ENCODE measurements around the gene OR11A1. TPM values are rescaled to one million over a fixed set of nuclear protein-coding genes. Genes with fewer than 3 reads are reported as not detected.

OR11A1 gene
- total and polyA plus RNA-seq, 12 donors: not detected

- H3K4me3 ChIP-seq: no peak overlapping the region
- 82 to 88% (median 87%) methylated on average over 5 of the region's 5 CpGs for WGBS, 4 donors
- H3K27ac ChIP-seq: no peak overlapping the region
- intact Hi-C loops (cut with DNase I): no loop called here
- H3K36me3 ChIP-seq (replicated peaks in 1 of 2): no peaks in the 10 kb centered on the region
- H3K4me1 ChIP-seq (replicated peaks in 1 of 2): no peaks in the 10 kb centered on the region
- H3K9me3 ChIP-seq (replicated peaks in 1 of 3): no peaks in the 10 kb centered on the region
- no peak for TF ChIP-seq POLR2A (IDR thresholded peaks at IDR 0.05)
- TF ChIP-seq, protein P1, sequence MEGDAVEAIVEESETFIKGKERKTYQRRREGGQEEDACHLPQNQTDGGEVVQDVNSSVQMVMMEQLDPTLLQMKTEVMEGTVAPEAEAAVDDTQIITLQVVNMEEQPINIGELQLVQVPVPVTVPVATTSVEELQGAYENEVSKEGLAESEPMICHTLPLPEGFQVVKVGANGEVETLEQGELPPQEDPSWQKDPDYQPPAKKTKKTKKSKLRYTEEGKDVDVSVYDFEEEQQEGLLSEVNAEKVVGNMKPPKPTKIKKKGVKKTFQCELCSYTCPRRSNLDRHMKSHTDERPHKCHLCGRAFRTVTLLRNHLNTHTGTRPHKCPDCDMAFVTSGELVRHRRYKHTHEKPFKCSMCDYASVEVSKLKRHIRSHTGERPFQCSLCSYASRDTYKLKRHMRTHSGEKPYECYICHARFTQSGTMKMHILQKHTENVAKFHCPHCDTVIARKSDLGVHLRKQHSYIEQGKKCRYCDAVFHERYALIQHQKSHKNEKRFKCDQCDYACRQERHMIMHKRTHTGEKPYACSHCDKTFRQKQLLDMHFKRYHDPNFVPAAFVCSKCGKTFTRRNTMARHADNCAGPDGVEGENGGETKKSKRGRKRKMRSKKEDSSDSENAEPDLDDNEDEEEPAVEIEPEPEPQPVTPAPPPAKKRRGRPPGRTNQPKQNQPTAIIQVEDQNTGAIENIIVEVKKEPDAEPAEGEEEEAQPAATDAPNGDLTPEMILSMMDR (IDR thresholded peaks at IDR 0.05): no peak
- no peaks in the 10 kb centered on the region for H3K27me3 ChIP-seq
- DNase-seq: no peak
Observed at GRCh38 chr6:29502597-29502996, 45.7 kb upstream of the OR11A1 start.

GRCh38 chr6:29502181-29502580 lies 45.3 kb upstream of the OR11A1 start:
- H3K4me3 ChIP-seq: no peak overlapping the region

DNA sequence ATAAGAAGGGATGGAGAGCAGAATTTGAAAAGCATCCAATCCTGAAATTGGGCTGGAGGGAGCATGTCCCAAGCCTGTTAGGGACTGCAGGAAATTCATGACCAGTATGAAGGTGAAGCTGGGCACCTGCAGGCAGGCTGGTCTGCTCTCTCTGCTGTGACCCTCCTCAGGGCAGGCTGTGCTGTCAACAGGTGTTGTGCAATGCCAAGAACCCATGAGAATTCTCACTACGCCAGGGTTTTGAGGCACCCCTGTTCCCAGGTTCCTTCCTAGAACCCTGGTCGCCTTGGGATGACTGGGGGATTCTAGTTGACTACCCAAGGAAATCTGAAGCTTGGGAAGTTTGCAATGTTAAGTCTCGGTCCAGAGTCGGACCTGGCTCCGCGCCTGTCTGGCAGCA lies 44.2 kb upstream of the OR11A1 start:
- Histone ChIP-seq H3K36me3 (replicated peaks in 1 of 2) (no peaks in the 10 kb centered on the region), H3K27me3 (no peaks in the 10 kb centered on the region), H3K27ac (no peak overlapping the region), H3K9me3 (replicated peaks in 1 of 3) (no peaks in the 10 kb centered on the region), H3K4me1 (replicated peaks in 1 of 2) (no peaks in the 10 kb centered on the region), H3K4me3 (no peak overlapping the region)
- DNase-seq: no peak
- TF ChIP-seq, protein P1 (IDR thresholded peaks at IDR 0.05): no peak
- TF ChIP-seq POLR2A (IDR thresholded peaks at IDR 0.05): no peak
- intact Hi-C loops (cut with DNase I): no loop called here
- WGBS, 4 donors: 80 to 91% (median 84%) methylated on average over 2 to 6 of the region's 6 CpGs

More at GRCh38 chr6:29502181-29502580, 45.3 kb upstream of the OR11A1 start:
- no peaks in the 10 kb centered on the region for H3K4me1 ChIP-seq (replicated peaks in 1 of 2)
- no peaks in the 10 kb centered on the region for H3K36me3 ChIP-seq (replicated peaks in 1 of 2)
- WGBS, 4 donors: 71 to 100% (median 85%) methylated on average over 1 to 3 of the region's 3 CpGs
- no peak for DNase-seq
- no peak overlapping the region for H3K27ac ChIP-seq
- H3K9me3 ChIP-seq (replicated peaks in 1 of 3): no peaks in the 10 kb centered on the region
- no peaks in the 10 kb centered on the region for H3K27me3 ChIP-seq
- TF ChIP-seq POLR2A (IDR thresholded peaks at IDR 0.05): no peak
- TF ChIP-seq, protein P1 (IDR thresholded peaks at IDR 0.05): no peak
- intact Hi-C loops (cut with DNase I): no loop called here

DNA sequence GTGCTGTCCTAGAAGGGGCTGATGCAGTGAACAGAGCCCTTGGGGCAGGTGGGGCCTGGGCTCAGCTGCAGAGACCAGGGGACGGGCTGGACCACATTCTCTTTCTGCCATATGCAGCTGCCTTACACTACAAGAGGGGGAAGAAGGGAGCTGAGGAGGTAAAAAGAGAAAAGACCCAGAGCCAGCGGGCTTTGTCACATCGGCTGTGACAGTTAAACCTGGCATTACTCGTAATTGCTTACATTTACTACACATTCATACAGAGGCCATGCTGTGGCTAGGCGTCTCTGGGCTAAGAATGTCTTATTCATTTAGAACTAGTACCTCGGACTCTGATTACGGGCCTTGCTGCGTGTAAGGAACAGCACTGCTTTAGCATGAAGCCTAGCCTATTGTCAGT lies 43.7 kb upstream of the OR11A1 start:
- WGBS, 4 donors: 70 to 85% (median 77%) methylated on average over 6 to 8 of the region's 8 CpGs
- Histone ChIP-seq H3K4me1 (replicated peaks in 1 of 2) (no peaks in the 10 kb centered on the region), H3K27me3 (no peaks in the 10 kb centered on the region), H3K36me3 (replicated peaks in 1 of 2) (no peaks in the 10 kb centered on the region), H3K9me3 (replicated peaks in 1 of 3) (no peaks in the 10 kb centered on the region), H3K27ac (no peak overlapping the region), H3K4me3 (no peak overlapping the region)
- intact Hi-C loops (cut with DNase I): no loop called here
- DNase-seq: no peak
- TF ChIP-seq, protein P1 (IDR thresholded peaks at IDR 0.05): no peak
- no peak for TF ChIP-seq POLR2A (IDR thresholded peaks at IDR 0.05)

Measured in adrenal gland (tissue), 12 donors.